Measurements from ENCODE around the gene CKLF.

DNA sequence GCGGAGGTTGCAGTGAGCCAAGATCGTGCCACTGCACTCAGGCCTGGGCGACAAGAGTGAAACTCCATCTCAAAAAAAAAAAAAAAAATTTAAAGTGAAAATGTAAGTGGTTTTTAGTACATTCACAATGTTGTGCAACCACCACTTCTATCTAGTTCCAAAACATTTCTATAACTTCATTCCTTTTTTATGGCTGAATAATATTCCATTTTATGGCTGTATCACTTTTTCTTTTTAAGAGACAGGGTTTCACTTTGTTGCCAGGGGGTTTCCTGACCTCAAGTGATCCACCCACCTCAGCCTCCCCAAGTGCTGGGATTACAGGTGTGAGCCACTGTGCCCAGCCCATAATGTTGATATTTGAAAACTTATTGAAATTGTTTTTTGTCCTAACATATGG is 40.4 kb downstream of the CKLF start:
- no peak for TF ChIP-seq EP300 (IDR thresholded peaks at IDR 0.05)
- no peak for TF ChIP-seq CTCF (IDR thresholded peaks at IDR 0.05)
